ENCODE measurements around the gene NCK2.

- no peak for TF ChIP-seq CTCF (conservative IDR thresholded peaks at IDR 0.05; ENCODE audit: low read depth, low read length)
- TF ChIP-seq EZH2 (IDR thresholded peaks at IDR 0.05; ENCODE audit: low read length, unreplicated experiment), result no peak
Observed at GRCh38 chr2:105777031-105777482, 32.3 kb downstream of the NCK2 start.
